RPMI8226 (cell line): ENCODE measurements around the gene XPO1.
"Not testable (repeated sequence)": the region's sequence is repeated elsewhere in the genome, so short reads cannot be mapped to it uniquely, and the experiment has no call there.

Source experiments
- DNase-seq: peaks from one replicate; pipeline ENCODE4 v3.0.0-alpha.2; 2015

The XPO1 gene

DNA sequence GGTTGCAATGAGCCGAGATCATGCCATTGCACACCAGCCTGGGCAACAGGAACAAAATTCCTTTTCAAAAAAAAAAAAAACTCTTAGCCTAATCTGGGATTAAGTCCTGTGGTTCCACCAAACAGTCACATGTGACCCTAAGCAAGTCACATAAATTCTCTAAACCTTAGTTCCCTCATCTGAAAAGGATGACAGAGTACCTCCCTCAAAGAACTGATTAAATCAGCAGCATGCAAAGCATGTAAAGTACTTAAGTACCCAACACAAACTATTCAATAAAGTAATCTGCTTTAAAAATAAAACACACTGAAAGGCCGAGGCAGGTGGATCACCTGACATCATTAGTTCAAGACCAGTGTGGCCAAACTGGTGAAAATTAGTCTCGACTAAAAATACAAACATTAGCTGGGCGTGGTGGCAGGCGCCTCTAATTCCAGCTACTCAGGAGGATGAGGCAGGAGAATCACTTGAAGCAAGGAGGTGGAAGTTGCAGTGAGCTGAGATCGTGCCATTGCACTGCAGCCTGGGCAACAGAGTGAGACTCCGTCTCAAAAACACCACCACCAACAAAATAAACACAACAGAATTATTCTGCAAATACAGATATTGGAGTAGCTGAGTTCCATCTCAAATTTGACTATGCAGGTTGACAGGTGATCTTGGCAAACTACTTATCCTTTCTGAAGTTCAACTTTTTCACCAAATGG lies 74.2 kb downstream of the XPO1 start:
- no peak for DNase-seq

- DNase-seq: no peak
These were observed 76.8 kb downstream of the XPO1 start for GRCh38 chr2:61461404-61461803.

- no peak for DNase-seq
These were observed 78.0 kb downstream of the XPO1 start for GRCh38 chr2:61460163-61460562.

GRCh38 chr2:61456746-61457420 lies 81.3 kb downstream of the XPO1 start:
- DNase-seq: no peak

DNA sequence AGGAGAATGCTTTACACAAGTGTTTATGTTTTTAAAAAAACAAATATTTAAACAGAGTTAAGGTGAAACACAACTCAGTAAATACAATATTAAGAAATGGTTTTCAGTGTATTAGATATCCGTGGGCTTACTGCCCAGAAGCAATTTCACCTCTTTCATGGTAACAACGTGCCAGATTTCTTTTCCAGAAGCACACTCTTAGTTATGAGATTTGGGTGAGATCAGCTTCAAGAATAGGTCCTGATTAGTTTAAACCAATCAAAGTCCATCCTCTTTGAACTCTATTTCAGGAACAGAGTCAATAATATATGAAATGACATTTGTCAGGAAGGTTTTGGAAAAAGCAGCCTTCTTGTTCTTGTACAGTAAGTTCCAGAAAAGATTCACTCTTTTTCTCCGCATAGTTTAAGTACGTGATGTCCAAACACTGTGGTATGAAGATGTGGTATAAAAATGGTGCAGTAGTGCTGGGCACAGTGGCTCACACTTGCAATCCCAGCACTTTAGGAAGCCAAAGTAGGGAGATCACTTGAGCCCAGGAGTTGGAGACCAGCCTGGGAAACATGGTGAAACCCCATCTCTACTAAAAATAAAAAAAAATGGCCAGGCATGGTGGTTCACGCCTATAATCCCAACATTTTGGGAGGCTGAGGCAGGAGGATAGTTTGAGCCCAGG lies 81.9 kb downstream of the XPO1 start:
- DNase-seq: no peak

GRCh38 chr2:61454972-61455371 lies 83.2 kb downstream of the XPO1 start:
- DNase-seq: not testable (repeated sequence)

DNA sequence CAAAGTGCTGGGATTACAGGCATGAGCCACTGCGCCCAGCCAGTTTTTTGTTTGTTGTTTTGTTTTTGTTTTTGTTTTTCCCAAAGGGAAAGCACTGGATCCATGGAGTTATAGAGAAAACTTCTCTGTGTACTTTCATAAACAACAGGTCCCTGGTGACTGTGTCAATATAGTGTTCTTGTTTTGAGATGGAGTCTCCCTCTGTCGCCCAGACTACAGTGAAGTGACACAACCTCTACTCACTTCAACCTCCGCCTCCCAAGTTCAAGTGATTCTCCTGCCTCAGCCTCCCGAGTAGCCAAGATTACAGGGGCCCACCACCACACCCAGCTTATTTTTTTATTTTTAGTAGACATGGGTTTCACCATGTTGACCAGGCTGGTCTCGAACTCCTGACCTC lies 83.8 kb downstream of the XPO1 start:
- DNase-seq: no peak

GRCh38 chr2:61452392-61452791 lies 85.8 kb downstream of the XPO1 start:
- DNase-seq: no peak

GRCh38 chr2:61451178-61451577 lies 87.0 kb downstream of the XPO1 start:
- no peak for DNase-seq

DNA sequence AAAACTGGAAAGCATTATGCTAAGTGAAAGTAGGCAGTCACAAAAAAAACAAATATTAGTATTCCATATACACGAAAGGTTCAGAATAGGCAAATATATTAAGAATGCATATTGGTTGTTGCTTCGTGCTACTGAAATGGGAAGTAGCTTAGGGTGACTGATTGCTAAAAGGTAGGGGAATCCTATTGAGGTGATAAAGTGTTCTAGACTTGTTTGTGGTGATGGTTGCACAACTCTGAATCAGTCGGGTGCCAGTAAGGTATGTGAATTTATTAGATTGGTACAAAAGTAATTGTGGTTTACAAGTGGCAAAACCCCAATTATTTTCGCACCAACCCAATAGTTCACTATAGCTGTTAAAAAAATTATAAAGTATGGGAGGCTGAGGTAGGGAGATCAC lies 88.0 kb downstream of the XPO1 start:
- no peak for DNase-seq

DNA sequence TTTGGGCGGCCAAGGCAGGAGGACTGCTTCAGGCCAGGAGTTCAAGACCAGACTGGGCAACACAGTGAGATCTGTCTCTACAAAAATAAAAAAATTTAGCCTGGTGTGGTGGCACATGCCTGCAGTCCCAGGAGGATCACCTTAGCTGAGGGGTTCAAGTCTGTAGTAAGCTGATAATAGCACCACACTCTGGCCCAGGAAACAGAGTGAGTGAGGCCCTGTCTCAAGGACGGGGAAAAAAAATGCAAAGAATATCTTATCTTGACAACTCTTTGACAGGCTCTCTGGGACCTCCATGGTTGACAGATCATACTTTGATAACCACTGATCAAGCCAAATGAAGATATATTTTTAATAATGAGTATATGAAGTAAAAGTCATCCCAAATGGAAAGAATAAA lies 89.9 kb downstream of the XPO1 start:
- DNase-seq: no peak

GRCh38 chr2:61446971-61447370 lies 91.2 kb downstream of the XPO1 start:
- DNase-seq: not testable (repeated sequence)

- peak; percentile 79 for DNase-seq
These were observed 94.7 kb downstream of the XPO1 start for GRCh38 chr2:61443342-61444041.

GRCh38 chr2:61439241-61440002 lies 98.7 kb downstream of the XPO1 start:
- no peak for DNase-seq

- DNase-seq: no peak
These were observed 99.5 kb downstream of the XPO1 start for GRCh38 chr2:61438670-61439069.

- DNase-seq: no peak
These were observed 101.0 kb downstream of the XPO1 start for GRCh38 chr2:61437170-61437569.

GRCh38 chr2:61436092-61436491 lies 102.1 kb downstream of the XPO1 start:
- DNase-seq: no peak

DNA sequence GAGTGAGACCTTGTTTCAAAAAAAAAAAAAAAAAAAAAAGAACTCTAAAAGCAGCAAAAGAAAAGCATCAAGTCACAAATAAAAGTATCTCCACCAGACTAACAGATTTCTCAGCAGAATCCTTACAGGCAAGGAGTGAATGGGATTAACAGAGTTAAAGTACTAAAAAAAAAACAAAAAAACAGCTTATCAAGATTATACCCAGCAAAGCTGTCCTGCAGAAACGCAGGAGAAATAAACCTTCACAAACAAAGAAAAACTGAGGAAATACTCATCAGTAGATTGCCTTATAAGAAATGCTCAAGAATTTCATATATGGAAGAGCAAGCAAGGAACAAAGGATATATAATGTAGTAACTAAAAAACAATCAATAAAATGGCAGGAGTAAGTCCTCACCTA lies 102.9 kb downstream of the XPO1 start:
- no peak for DNase-seq

- peak; percentile 19 for DNase-seq
These were observed 103.8 kb downstream of the XPO1 start for GRCh38 chr2:61434314-61434713.

GRCh38 chr2:61433606-61434005 lies 104.5 kb downstream of the XPO1 start:
- DNase-seq: no peak

DNA sequence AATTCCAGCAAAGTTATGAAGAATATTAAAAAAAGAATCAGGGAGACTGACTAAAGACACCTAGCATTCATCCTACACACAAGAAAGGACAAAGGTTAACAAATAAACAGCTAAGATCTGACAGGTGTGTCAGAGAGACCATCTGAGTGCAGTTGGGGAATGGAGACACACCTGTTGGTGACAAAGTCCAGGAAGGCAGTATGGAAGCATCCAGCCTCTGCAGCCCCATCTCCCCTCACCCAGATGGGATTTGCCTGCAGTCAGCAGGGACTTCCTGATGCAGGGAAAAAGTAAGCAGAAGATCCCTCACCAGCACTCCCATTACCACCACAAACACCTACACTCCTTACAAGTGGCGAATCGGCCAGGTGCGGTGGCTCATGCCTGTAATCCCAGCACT lies 105.2 kb downstream of the XPO1 start:
- no peak for DNase-seq

- no peak for DNase-seq
These were observed 106.8 kb downstream of the XPO1 start for GRCh38 chr2:61431345-61431744.
